Spinal cord (tissue), 10 donors: Measurements from ENCODE around the gene ELAVL3. TPM values are rescaled to one million over a fixed set of nuclear protein-coding genes. Genes with fewer than 3 reads are reported as not detected.
A peak's percentile ranks its signal among the peaks of the same experiment; 100 is the strongest.

Experiments used
- DNase-seq, 6 donors: peaks; one replicate each; pipeline versions ENCODE4 v3.0.0 to v3.0.0-alpha.2; 2013 to 2015; ENCODE audit warnings: low spot score in 6 of 6, low read depth in 4 of 6
- H3K27ac ChIP-seq: one replicate; pipeline ENCODE4 v1.5.1; 2013; ENCODE audit warnings: low read depth, low read length, control low read depth
- H3K27me3 ChIP-seq: one replicate; pipeline ENCODE4 v1.6.1; 2013; ENCODE audit warnings: low read length; ENCODE audit not compliant: control insufficient read depth, insufficient read depth
- H3K36me3 ChIP-seq: one replicate; pipeline ENCODE4 v1.6.1; 2013; ENCODE audit warnings: low read length; ENCODE audit not compliant: control insufficient read depth, insufficient read depth
- H3K4me1 ChIP-seq: one replicate; pipeline ENCODE4 v1.6.1; 2013; ENCODE audit warnings: low read length; ENCODE audit not compliant: control insufficient read depth, insufficient read depth
- H3K4me3 ChIP-seq: one replicate; pipeline ENCODE4 v1.5.1; 2013; ENCODE audit warnings: low read depth, low read length, control low read depth
- H3K9me3 ChIP-seq: one replicate; pipeline ENCODE4 v1.6.1; 2013; ENCODE audit warnings: low read length; ENCODE audit not compliant: control insufficient read depth, insufficient read depth
- WGBS: methylation state at CpG from one replicate; pipeline ENCODE4 v1.1.5; 2013; ENCODE audit warnings: missing lambda C conversion rate; ENCODE audit not compliant: insufficient coverage; 5-methylcytosine and 5-hydroxymethylcytosine counted together
- polyA plus RNA-seq, 2 donors: library from polyadenylated mRNA; unstranded; fragments of 120-200 nt; gene quantifications; one replicate each; pipeline ENCODE4 v1.2.1, GENCODE V29; 2013; ENCODE audit not compliant: insufficient read length in 2 of 2
- total RNA-seq, 2 donors: library from RNA; depleted of rRNA in 1 of 2; stranded (reverse); fragments of 120-200 nt in 1 of 2; fragments of >200 nt in 1 of 2; gene quantifications; one replicate each; pipeline versions ENCODE4 v1.2.3 to v1.2.4, GENCODE V29; 2013 to 2014
- donor health status: healthy.

The ELAVL3 gene
- total and polyA plus RNA-seq, 4 donors, result 25.8 to 153 (median 108) TPM

- H3K9me3 ChIP-seq, result no peaks in the 10 kb centered on the region
- H3K27me3 ChIP-seq, result no peaks in the 10 kb centered on the region
- WGBS, result 87% methylated on average over 18 of the region's 27 CpGs
- no peaks in the 10 kb centered on the region for H3K4me1 ChIP-seq
- no peak for DNase-seq
- H3K27ac ChIP-seq, result no peak overlapping the region
- H3K4me3 ChIP-seq, result no peak overlapping the region
- H3K36me3 ChIP-seq, result peaks cover 76% of the 10 kb centered on the region
Observed at GRCh38 chr19:11494634-11495285, 13.9 kb upstream of the ELAVL3 start.

- DNase-seq, result no peak
- no peaks in the 10 kb centered on the region for H3K27me3 ChIP-seq
- WGBS, result 98% methylated on average over 7 of the region's 7 CpGs
- no peak overlapping the region for H3K4me3 ChIP-seq
- H3K4me1 ChIP-seq, result no peaks in the 10 kb centered on the region
- no peak overlapping the region for H3K27ac ChIP-seq
- peaks cover 75% of the 10 kb centered on the region for H3K36me3 ChIP-seq
- H3K9me3 ChIP-seq, result no peaks in the 10 kb centered on the region
Observed at GRCh38 chr19:11489378-11489777, 8.5 kb upstream of the ELAVL3 start.

- Histone ChIP-seq H3K9me3 (no peaks in the 10 kb centered on the region), H3K27ac (no peak overlapping the region), H3K27me3 (peaks cover 4% of the 10 kb centered on the region), H3K4me1 (peaks cover 14% of the 10 kb centered on the region), H3K36me3 (peaks cover 66% of the 10 kb centered on the region), H3K4me3 (no peak overlapping the region)
- DNase-seq, result no peak
- 92% methylated on average over 45 of the region's 45 CpGs for WGBS
Observed at GRCh38 chr19:11486661-11487503, 6.0 kb upstream of the ELAVL3 start.

- Histone ChIP-seq H3K27me3 (peaks cover 10% of the 10 kb centered on the region), H3K4me3 (no peak overlapping the region), H3K9me3 (no peaks in the 10 kb centered on the region), H3K27ac (no peak overlapping the region), H3K4me1 (peaks cover 24% of the 10 kb centered on the region), H3K36me3 (peaks cover 56% of the 10 kb centered on the region)
- no peak for DNase-seq
- whole genome bisulfite sequencing, result 86% methylated on average over 13 of the region's 13 CpGs
Observed at GRCh38 chr19:11485245-11485837, 4.5 kb upstream of the ELAVL3 start.

- H3K27ac ChIP-seq, result no peak overlapping the region
- WGBS, result 58% methylated on average over 48 of the region's 57 CpGs
Observed at GRCh38 chr19:11483366-11484111, 2.7 kb upstream of the ELAVL3 start.

GRCh38 chr19:11482384-11483050, 1.7 kb upstream of the ELAVL3 start:
- H3K27ac ChIP-seq, result peak overlapping the region; percentile 57
- H3K9me3 ChIP-seq, result no peaks in the 10 kb centered on the region
- H3K27me3 ChIP-seq, result peaks cover 12% of the 10 kb centered on the region
- peaks cover 46% of the 10 kb centered on the region for H3K36me3 ChIP-seq
- H3K4me3 ChIP-seq, result peak overlapping the region; percentile 43
- peaks cover 41% of the 10 kb centered on the region for H3K4me1 ChIP-seq
- WGBS, result 2% methylated on average over 58 of the region's 58 CpGs
- DNase-seq, result peak in 4 of 6 donors; percentile 62 to 92 (median 80)

More at GRCh38 chr19:11483366-11484111, 2.7 kb upstream of the ELAVL3 start:
- peaks cover 44% of the 10 kb centered on the region for H3K36me3 ChIP-seq
- peaks cover 35% of the 10 kb centered on the region for H3K4me1 ChIP-seq
- no peak for DNase-seq
- H3K9me3 ChIP-seq, result no peaks in the 10 kb centered on the region
- H3K4me3 ChIP-seq, result no peak overlapping the region
- peaks cover 12% of the 10 kb centered on the region for H3K27me3 ChIP-seq

GRCh38 chr19:11481534-11482383, 913 bp upstream of the ELAVL3 start:
- H3K4me3 ChIP-seq, result peak overlapping the region; percentile 43
- H3K4me1 ChIP-seq, result peaks cover 41% of the 10 kb centered on the region
- WGBS, result 3% methylated on average over 50 of the region's 50 CpGs
- no peaks in the 10 kb centered on the region for H3K9me3 ChIP-seq
- peaks cover 43% of the 10 kb centered on the region for H3K36me3 ChIP-seq
- DNase-seq, result peak in 4 of 6 donors; percentile 64 to 96 (median 88)
- peaks cover 12% of the 10 kb centered on the region for H3K27me3 ChIP-seq
- peak overlapping the region; percentile 57 for H3K27ac ChIP-seq

GRCh38 chr19:11479898-11480714, 740 bp downstream of the ELAVL3 start:
- Histone ChIP-seq H3K27me3 (peaks cover 12% of the 10 kb centered on the region), H3K4me1 (peaks cover 41% of the 10 kb centered on the region), H3K36me3 (peaks cover 35% of the 10 kb centered on the region), H3K9me3 (no peaks in the 10 kb centered on the region), H3K27ac (peak overlapping the region; percentile 25), H3K4me3 (peak overlapping the region; percentile 61)
- peak in 2 of 6 donors; percentile 66 to 68 for DNase-seq
- 1% methylated on average over 82 of the region's 86 CpGs for WGBS
